ENCODE data around the gene SCN10A. TPM values are rescaled to one million over a fixed set of nuclear protein-coding genes. Genes with fewer than 3 reads are reported as not detected.

The SCN10A gene
- polyA plus RNA-seq, 3 donors, result not detected

GRCh38 chr3:38687321-38687720, 128.7 kb downstream of the SCN10A start:
- no peak overlapping the region for H3K27ac ChIP-seq (ENCODE audit: low read depth, low read length)
- 36 to 53% (median 48%) methylated on average over 2 of the region's 2 CpGs for WGBS, 3 donors

- WGBS, 3 donors, result 24 to 41% (median 33%) methylated on average over 5 of the region's 5 CpGs
- no peak overlapping the region for H3K27ac ChIP-seq (ENCODE audit: low read depth, low read length)
Observed at GRCh38 chr3:38684546-38684945, 131.5 kb downstream of the SCN10A start.

GRCh38 chr3:38669668-38670067, 146.3 kb downstream of the SCN10A start:
- WGBS, 3 donors, result 21 to 51% (median 47%) methylated on average over 4 of the region's 4 CpGs
- no peak overlapping the region for H3K27ac ChIP-seq (ENCODE audit: low read depth, low read length)

GRCh38 chr3:38662544-38662943, 153.5 kb downstream of the SCN10A start:
- 34 to 56% (median 43%) methylated on average over 4 of the region's 4 CpGs for WGBS, 3 donors

GRCh38 chr3:38658841-38659240, 157.2 kb downstream of the SCN10A start:
- 18 to 28% (median 18%) methylated on average over 9 of the region's 9 CpGs for WGBS, 3 donors
- no peak overlapping the region for H3K27ac ChIP-seq (ENCODE audit: low read depth, low read length)

More at GRCh38 chr3:38662544-38662943, 153.5 kb downstream of the SCN10A start:
- H3K27ac ChIP-seq (ENCODE audit: low read depth, low read length), result no peak overlapping the region

- WGBS, 3 donors, result 52 to 55% (median 54%) methylated on average over 5 of the region's 5 CpGs
- H3K27ac ChIP-seq (ENCODE audit: low read depth, low read length), result no peak overlapping the region
Observed at GRCh38 chr3:38657369-38657768, 158.6 kb downstream of the SCN10A start.

GRCh38 chr3:38655708-38656300, 160.2 kb downstream of the SCN10A start:
- 12 to 16% (median 16%) methylated on average over 7 of the region's 7 CpGs for WGBS, 3 donors
- H3K27ac ChIP-seq (ENCODE audit: low read depth, low read length), result no peak overlapping the region

GRCh38 chr3:38653685-38654537, 162.1 kb downstream of the SCN10A start:
- H3K27ac ChIP-seq (ENCODE audit: low read depth, low read length), result no peak overlapping the region
- 77 to 88% (median 79%) methylated on average over 7 of the region's 7 CpGs for WGBS, 3 donors

GRCh38 chr3:38652934-38653333, 163.1 kb downstream of the SCN10A start:
- H3K27ac ChIP-seq (ENCODE audit: low read depth, low read length), result no peak overlapping the region
- WGBS, 3 donors, result 81 to 88% (median 87%) methylated on average over 1 of the region's 1 CpG

GRCh38 chr3:38651153-38651789, 164.7 kb downstream of the SCN10A start:
- 8 to 10% (median 8%) methylated on average over 19 of the region's 19 CpGs for WGBS, 3 donors
- H3K27ac ChIP-seq (ENCODE audit: low read depth, low read length), result no peak overlapping the region

- no peak overlapping the region for H3K27ac ChIP-seq (ENCODE audit: low read depth, low read length)
- 72 to 77% (median 76%) methylated on average over 14 of the region's 14 CpGs for WGBS, 3 donors
Observed at GRCh38 chr3:38650248-38650951, 165.6 kb downstream of the SCN10A start.

- no peak within 1 kb of the TSS for H3K27ac ChIP-seq (ENCODE audit: low read depth, low read length)
- 1 to 2% (median 1%) methylated on average over 52 to 72 of the region's 76 CpGs for WGBS, 3 donors
Observed at GRCh38 chr3:38649500-38650247, 166.3 kb downstream of the SCN10A start, which contains the start of gene SCN5A. Gene SCN5A, minus strand, starts transcription at chr3:38649687. Its CDS starts 16,380 bp downstream, at chr3:38633307.

- no peak overlapping the region for H3K27ac ChIP-seq (ENCODE audit: low read depth, low read length)
- 9 to 11% (median 10%) methylated on average over 41 to 56 of the region's 56 CpGs for WGBS, 3 donors
Observed at GRCh38 chr3:38648659-38649499, 167.1 kb downstream of the SCN10A start.

GRCh38 chr3:38648024-38648658, 167.9 kb downstream of the SCN10A start:
- 89 to 94% (median 93%) methylated on average over 7 of the region's 7 CpGs for WGBS, 3 donors
- no peak overlapping the region for H3K27ac ChIP-seq (ENCODE audit: low read depth, low read length)

- H3K27ac ChIP-seq (ENCODE audit: low read depth, low read length), result no peak overlapping the region
- WGBS, 3 donors, result 82 to 93% (median 90%) methylated on average over 7 of the region's 7 CpGs
Observed at GRCh38 chr3:38647217-38647970, 168.6 kb downstream of the SCN10A start.

Measured in adipose tissue (tissue), 3 donors.